ENCODE measurements around the gene AGO4.
"Not testable (repeated sequence)": the region's sequence is repeated elsewhere in the genome, so short reads cannot be mapped to it uniquely, and the experiment has no call there.

The AGO4 gene

DNA sequence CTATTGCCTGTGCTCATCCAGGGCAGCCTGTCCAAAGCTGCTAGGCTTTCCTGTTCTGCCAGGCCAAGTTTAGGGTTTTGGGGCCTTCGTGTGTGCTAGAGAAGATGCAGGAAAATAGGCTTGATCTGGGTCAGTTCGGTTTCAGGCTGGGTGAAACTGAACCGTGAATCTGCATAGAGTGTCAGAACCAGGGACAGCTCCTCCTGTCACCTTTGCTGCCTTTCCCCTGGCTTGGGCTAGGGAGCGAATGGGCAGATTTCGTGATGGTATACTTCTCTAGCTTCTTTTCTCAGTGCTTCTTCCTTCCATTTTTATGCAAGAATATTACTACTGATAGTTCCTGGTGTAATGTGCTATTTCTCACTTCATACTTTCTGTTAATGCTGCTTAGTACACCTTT, 69.2 kb downstream of the AGO4 start:
- Mint-ChIP-seq H3K9me3 (no peaks in the 10 kb centered on the region), H3K36me3 (ENCODE audit: insufficient read depth) (no peaks in the 10 kb centered on the region), H3K27ac (ENCODE audit: low read depth) (no peak overlapping the region), H3K4me1 (peaks cover 4% of the 10 kb centered on the region), H3K27me3 (no peaks in the 10 kb centered on the region), H3K4me3 (no peak overlapping the region)
- DNase-seq (ENCODE audit: low spot score in 2 of 2) (no peak), ATAC-seq (replicated peaks; ENCODE audit: extremely low read depth, poor library complexity, severe bottlenecking) (no peak)

DNA sequence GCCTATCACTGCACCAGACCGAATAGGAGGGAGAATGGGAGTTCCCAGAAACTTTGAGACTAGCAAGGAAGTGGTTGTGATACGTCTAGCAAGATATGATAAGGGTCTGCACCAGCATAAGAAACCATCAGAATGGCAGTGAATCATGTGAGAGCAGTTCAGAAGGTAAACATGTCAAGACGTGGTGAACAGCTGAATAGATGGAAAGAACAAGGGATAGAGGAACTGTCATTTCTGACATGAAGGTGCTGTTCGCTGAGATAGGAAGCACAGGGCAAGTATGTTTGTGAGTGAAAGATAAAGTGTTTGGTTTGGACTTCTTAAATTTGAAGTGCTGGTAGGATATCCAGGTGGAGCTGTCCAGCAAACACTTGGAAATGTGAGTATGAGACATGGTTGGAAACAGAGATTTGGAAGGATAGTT, 74.0 kb downstream of the AGO4 start:
- no peaks in the 10 kb centered on the region for H3K9me3 Mint-ChIP-seq
- H3K4me3 Mint-ChIP-seq = peak overlapping the region; percentile 96
- H3K27me3 Mint-ChIP-seq = no peaks in the 10 kb centered on the region
- H3K27ac Mint-ChIP-seq (ENCODE audit: low read depth) = peak overlapping the region; percentile 1
- DNase-seq (ENCODE audit: low spot score in 2 of 2) = no peak
- ATAC-seq (replicated peaks; ENCODE audit: extremely low read depth, poor library complexity, severe bottlenecking) = no peak
- H3K4me1 Mint-ChIP-seq = peaks cover 42% of the 10 kb centered on the region
- peaks cover 3% of the 10 kb centered on the region for H3K36me3 Mint-ChIP-seq (ENCODE audit: insufficient read depth)

DNA sequence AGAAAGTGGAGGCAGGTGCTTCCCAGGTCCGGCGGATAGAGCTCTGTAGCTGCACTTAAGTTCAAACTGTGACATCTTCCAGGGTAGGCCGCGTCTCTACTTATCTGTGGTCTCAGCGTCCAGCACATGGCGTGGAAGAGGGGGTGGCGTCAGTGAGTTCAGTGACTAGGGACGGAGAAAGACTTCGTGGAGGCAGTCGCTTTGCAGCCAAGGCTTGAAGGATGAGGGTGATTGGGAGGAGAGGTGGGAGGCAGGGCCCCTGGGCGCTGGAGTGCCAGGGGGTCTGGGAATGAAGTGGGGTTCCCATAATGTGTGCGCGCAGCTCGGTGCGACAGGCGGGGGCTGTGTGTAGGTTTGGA, 74.7 kb downstream of the AGO4 start:
- Mint-ChIP-seq H3K27me3 (no peaks in the 10 kb centered on the region), H3K4me3 (peak overlapping the region; percentile 96), H3K4me1 (peaks cover 49% of the 10 kb centered on the region), H3K36me3 (ENCODE audit: insufficient read depth) (peaks cover 3% of the 10 kb centered on the region), H3K27ac (ENCODE audit: low read depth) (peak overlapping the region; percentile 1), H3K9me3 (no peaks in the 10 kb centered on the region)
- peak in 1 of 2 donors; percentile 10 for DNase-seq (ENCODE audit: low spot score in 2 of 2)
- no peak for ATAC-seq (replicated peaks; ENCODE audit: extremely low read depth, poor library complexity, severe bottlenecking)

DNA sequence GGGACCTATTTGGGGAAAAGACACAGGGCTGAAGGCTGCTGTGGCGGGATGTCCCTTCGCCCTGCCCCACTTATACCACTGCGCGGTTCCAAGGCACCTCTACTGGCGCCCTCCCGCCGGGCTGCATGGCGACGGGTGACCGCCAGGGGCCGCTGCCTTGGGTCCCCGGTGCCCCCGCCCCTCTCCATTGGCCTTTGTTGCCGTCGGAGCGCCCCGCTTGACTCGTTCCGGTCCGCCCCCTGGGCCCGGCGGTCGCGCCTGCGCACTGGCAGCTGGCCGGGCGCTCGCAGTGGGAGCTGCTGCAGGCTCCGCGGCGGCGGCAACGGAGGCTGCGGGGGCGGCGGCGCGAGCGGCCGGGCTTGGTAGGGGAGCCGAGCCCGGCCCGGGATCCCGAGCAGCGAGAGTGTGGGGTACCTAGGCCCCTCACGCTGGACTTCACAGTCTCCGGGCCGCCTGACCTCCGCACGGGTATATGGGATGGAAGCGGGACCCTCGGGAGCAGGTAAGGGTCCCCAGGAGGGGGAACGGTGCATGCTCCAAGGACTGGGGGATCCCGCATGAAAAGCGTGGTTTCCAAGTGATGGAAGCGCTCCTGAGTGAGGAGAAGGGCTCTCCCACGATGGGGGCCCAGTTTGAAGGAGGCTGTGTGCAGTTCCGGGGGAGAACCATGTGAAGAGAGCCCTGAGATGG, 75.3 kb downstream of the AGO4 start, which contains the start of gene AGO1:
TSS of gene AGO1 (plus strand) at position 265 of the 690 bp plus-strand sequence. CDS start at position 478, 213 bp downstream.
- Mint-ChIP-seq H3K4me1 (peaks cover 53% of the 10 kb centered on the region), H3K27ac (ENCODE audit: low read depth) (peak within 1 kb of the TSS; percentile 86), H3K9me3 (no peaks in the 10 kb centered on the region), H3K4me3 (peak within 1 kb of the TSS; percentile 96), H3K27me3 (no peaks in the 10 kb centered on the region), H3K36me3 (ENCODE audit: insufficient read depth) (peaks cover 3% of the 10 kb centered on the region)
- ATAC-seq (replicated peaks; ENCODE audit: extremely low read depth, poor library complexity, severe bottlenecking) (peak; percentile 91), DNase-seq (ENCODE audit: low spot score in 2 of 2) (peak; percentile 94 to 96)

DNA sequence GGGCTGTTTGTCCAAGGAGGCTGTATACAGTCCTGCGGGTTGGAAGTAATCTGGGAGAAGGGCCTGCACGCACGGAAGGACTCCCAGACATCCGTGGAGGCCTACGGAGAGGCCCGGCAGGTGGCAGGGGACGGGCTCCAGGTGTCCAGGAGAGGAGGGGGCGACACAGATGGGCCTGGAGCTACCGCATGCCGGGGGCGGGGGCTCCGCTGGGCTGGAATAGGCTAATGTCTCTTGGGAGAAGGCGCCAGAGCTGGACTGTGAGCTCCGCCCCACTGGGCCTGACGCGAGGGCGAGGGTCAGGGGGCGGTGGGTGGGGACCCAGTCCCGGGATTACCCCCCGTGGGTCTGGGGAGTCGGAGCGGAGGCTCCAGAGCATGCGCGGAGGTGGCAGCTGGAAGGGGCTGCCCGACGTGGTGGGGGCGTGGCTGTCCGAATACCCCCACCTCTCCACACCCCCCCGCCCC, 75.9 kb downstream of the AGO4 start:
- peak overlapping the region; percentile 86 for H3K27ac Mint-ChIP-seq (ENCODE audit: low read depth)
- H3K9me3 Mint-ChIP-seq = no peaks in the 10 kb centered on the region
- peak overlapping the region; percentile 96 for H3K4me3 Mint-ChIP-seq
- no peaks in the 10 kb centered on the region for H3K27me3 Mint-ChIP-seq
- no peak for ATAC-seq (replicated peaks; ENCODE audit: extremely low read depth, poor library complexity, severe bottlenecking)
- peaks cover 6% of the 10 kb centered on the region for H3K36me3 Mint-ChIP-seq (ENCODE audit: insufficient read depth)
- DNase-seq (ENCODE audit: low spot score in 2 of 2) = no peak
- H3K4me1 Mint-ChIP-seq = peaks cover 53% of the 10 kb centered on the region

DNA sequence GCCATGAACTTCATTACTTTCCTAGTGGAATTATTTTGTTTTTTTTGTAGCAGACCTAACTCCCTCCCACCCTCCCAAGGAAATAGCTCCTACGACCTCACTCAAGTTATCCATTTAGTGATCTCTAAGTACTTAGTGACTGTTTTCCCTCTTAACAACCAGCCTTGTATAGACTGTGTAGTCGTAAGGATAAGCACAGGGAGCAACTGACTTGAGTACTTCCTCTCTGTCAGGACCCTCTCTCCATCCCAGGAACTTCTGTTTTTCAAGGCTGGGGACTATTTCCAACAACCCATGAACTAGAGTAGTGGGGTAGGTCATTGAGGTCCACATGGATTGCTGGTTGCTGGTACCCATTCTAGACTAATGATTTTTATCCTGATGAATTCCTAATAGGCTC, 77.1 kb downstream of the AGO4 start:
- ATAC-seq (replicated peaks; ENCODE audit: extremely low read depth, poor library complexity, severe bottlenecking) (no peak), DNase-seq (ENCODE audit: low spot score in 2 of 2) (no peak)
- H3K27ac Mint-ChIP-seq (ENCODE audit: low read depth) = no peak overlapping the region
- peak overlapping the region; percentile 96 for H3K4me3 Mint-ChIP-seq
- peaks cover 53% of the 10 kb centered on the region for H3K4me1 Mint-ChIP-seq
- no peaks in the 10 kb centered on the region for H3K27me3 Mint-ChIP-seq
- no peaks in the 10 kb centered on the region for H3K9me3 Mint-ChIP-seq
- peaks cover 16% of the 10 kb centered on the region for H3K36me3 Mint-ChIP-seq (ENCODE audit: insufficient read depth)

DNA sequence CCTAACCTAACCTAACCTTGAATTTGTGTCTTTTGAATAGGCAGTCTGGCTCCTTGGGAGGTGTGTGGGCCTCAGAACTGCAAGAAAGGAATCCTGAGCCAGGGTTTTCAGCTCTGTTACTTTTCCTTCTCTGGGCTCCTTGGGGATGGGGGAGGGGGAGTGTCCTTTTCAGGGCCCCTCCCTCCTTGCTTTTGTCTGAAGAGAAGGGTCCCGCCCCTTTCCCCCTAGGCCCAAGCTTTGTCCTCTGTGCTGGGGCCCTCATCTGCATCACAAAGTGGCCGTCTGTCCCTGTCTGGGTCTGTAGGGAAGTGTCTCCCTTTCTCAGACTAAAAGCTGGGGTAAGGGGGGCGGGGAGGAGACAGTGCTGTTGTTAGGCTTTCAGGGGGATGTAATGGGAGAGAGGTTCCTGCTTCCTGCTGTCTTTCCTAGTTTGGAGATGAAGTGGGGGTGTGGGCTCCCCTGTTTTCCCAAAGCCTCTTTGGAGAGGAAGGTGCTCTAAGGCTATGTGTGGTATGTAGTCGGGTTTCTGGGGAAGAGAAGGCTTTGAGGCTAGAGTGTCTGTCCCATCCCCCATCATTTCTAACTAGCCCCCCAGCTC, 78.2 kb downstream of the AGO4 start:
- H3K4me3 Mint-ChIP-seq = no peak overlapping the region
- peaks cover 53% of the 10 kb centered on the region for H3K4me1 Mint-ChIP-seq
- H3K27ac Mint-ChIP-seq (ENCODE audit: low read depth) = peak overlapping the region; percentile 14

DNA sequence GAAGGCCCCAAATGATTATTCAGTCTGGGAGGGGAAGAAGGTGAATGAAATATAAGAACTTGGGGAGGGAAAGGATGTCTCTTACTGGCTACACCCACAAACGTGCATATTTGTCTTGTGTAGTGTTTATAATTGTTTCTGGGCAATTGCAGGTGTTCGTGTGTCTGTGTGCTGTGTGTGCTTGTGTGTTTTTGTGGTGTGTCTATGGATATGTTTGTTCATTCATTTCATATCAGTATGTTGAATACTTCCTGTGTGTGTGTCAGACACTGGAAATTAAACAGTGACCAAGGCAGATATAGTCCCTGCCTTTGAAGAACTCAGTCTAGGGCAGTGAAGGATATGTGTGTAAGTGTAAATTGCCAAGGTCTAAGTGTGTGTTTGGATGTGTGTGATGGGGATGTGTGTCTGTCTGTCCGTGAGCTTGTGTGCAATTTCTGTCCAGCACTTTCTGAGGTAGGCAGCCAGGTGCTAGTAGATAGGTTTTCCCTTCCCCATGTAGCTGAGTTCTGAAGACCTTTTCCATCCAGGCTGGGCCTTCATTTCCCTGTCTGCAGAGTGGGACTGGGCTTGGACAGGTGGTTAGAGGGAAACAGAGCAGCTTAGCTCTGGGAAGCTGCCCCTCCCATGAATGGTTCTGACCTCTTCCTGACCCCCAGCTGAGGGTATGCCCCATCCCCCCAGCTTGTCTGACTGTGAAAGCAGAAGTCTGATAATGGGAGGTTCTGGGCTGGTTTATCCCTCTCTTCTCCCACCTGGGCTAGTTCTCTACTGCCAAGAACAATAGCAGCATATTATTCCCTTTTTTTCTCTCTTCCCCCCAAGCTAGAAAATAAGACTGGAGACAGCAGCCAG, 79.0 kb downstream of the AGO4 start:
- no peak for DNase-seq (ENCODE audit: low spot score in 2 of 2)
- ATAC-seq (replicated peaks; ENCODE audit: extremely low read depth, poor library complexity, severe bottlenecking) = no peak
- Mint-ChIP-seq H3K36me3 (ENCODE audit: insufficient read depth) (peaks cover 28% of the 10 kb centered on the region), H3K27me3 (no peaks in the 10 kb centered on the region), H3K4me3 (no peak overlapping the region), H3K4me1 (peaks cover 51% of the 10 kb centered on the region), H3K9me3 (no peaks in the 10 kb centered on the region), H3K27ac (ENCODE audit: low read depth) (peak overlapping the region; percentile 20)

More for the DNA sequence above, 78.2 kb downstream of the AGO4 start:
- ATAC-seq (replicated peaks; ENCODE audit: extremely low read depth, poor library complexity, severe bottlenecking) (no peak), DNase-seq (ENCODE audit: low spot score in 2 of 2) (no peak)
- Mint-ChIP-seq H3K9me3 (no peaks in the 10 kb centered on the region), H3K36me3 (ENCODE audit: insufficient read depth) (peaks cover 23% of the 10 kb centered on the region), H3K27me3 (no peaks in the 10 kb centered on the region)

DNA sequence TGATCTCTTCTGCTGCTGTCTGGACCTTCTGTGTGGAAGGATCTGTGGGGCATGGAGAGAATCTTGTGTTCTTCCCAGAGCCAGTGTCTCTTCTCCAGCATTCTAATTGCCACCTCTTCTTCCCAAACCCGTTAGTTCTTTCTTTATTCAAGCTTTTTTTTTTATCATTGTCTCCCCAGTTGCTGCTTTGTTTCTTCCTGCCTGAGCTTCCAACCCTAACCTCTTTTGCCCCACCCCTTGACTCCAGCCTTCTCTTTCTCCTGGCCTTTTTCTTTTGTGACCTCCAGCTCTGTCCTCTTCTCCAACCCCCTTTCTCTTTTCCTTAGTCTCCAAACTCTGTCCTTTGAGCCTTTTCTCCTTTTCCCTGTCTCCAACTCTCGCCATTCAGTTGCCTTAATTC, 79.7 kb downstream of the AGO4 start:
- Mint-ChIP-seq H3K9me3 (no peaks in the 10 kb centered on the region), H3K4me3 (no peak overlapping the region), H3K27me3 (no peaks in the 10 kb centered on the region), H3K36me3 (ENCODE audit: insufficient read depth) (peaks cover 28% of the 10 kb centered on the region), H3K27ac (ENCODE audit: low read depth) (peak overlapping the region; percentile 20), H3K4me1 (peaks cover 44% of the 10 kb centered on the region)
- ATAC-seq (replicated peaks; ENCODE audit: extremely low read depth, poor library complexity, severe bottlenecking) (no peak), DNase-seq (ENCODE audit: low spot score in 2 of 2) (no peak)

DNA sequence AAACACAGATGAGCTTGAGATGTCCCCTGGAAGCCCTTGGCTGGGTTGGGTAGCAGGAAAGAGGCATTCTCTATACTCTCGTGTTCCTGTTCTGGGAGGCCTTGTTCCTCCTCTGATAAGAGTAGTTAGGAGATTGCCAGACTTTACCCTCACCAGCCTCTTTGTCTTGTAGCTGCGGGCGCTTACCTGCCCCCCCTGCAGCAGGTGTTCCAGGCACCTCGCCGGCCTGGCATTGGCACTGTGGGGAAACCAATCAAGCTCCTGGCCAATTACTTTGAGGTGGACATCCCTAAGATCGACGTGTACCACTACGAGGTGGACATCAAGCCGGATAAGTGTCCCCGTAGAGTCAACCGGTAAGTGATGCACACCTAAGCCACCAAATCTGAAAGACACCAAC, 80.4 kb downstream of the AGO4 start:
- no peaks in the 10 kb centered on the region for H3K27me3 Mint-ChIP-seq
- no peaks in the 10 kb centered on the region for H3K9me3 Mint-ChIP-seq
- DNase-seq (ENCODE audit: low spot score in 2 of 2) = no peak
- H3K4me3 Mint-ChIP-seq = no peak overlapping the region
- H3K27ac Mint-ChIP-seq (ENCODE audit: low read depth) = no peak overlapping the region
- ATAC-seq (replicated peaks; ENCODE audit: extremely low read depth, poor library complexity, severe bottlenecking) = no peak
- H3K4me1 Mint-ChIP-seq = peaks cover 40% of the 10 kb centered on the region
- peaks cover 28% of the 10 kb centered on the region for H3K36me3 Mint-ChIP-seq (ENCODE audit: insufficient read depth)

DNA sequence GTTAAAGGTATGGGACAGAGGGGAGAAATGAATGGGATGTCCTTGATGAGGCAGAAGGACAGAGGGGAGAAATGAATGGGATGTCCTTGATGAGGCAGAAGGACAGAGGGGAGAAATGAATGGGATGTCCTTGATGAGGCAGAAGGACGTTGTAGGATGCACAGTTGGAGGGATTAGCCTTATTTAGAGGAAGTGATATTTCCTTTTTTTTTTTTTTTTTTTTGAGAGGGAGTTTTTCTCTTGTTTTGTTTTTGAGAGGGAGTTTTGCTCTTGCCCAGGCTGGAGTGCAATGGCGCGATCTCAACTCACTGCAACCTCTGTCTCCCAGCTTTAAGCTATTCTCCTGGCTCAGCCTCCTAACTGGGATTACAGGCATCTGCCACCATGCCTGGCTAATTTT, 81.2 kb downstream of the AGO4 start:
- H3K27me3 Mint-ChIP-seq; H3K4me3 Mint-ChIP-seq; H3K27ac Mint-ChIP-seq (ENCODE audit: low read depth); H3K9me3 Mint-ChIP-seq; ATAC-seq (replicated peaks; ENCODE audit: extremely low read depth, poor library complexity, severe bottlenecking); DNase-seq (ENCODE audit: low spot score in 2 of 2): not testable (repeated sequence)
- Mint-ChIP-seq H3K4me1 (peaks cover 35% of the 10 kb centered on the region), H3K36me3 (ENCODE audit: insufficient read depth) (peaks cover 28% of the 10 kb centered on the region)

DNA sequence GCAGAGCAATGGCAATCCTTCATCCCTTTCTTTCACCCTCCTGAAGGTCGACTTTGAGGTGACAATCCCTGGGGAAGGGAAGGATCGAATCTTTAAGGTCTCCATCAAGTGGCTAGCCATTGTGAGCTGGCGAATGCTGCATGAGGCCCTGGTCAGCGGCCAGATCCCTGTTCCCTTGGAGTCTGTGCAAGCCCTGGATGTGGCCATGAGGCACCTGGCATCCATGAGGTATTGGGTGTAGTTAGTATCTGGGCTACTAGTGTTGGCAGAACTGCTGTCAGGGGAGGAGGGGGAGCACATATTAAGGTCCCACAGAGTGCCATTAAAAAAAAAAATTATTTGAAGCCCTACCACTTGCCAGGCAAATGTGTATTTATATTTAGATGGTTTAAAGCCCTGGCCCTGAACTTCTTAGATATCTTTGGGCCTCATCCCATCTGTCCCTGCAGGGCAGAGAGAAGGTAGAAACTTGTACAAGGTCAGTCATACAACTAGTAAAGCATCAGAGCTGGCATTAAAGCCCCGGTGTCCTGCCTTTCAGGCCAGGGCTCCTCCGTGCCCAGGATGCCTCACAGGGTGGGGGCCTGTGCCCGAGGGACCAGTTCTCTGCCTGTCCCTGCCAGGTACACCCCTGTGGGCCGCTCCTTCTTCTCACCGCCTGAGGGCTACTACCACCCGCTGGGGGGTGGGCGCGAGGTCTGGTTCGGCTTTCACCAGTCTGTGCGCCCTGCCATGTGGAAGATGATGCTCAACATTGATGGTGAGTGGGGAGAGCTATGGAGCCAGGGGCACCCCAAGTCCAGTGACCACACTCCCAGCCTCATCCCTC, 85.4 kb downstream of the AGO4 start:
- Mint-ChIP-seq H3K36me3 (ENCODE audit: insufficient read depth) (peaks cover 37% of the 10 kb centered on the region), H3K9me3 (no peaks in the 10 kb centered on the region), H3K4me1 (no peaks in the 10 kb centered on the region), H3K27ac (ENCODE audit: low read depth) (no peak overlapping the region), H3K4me3 (no peak overlapping the region), H3K27me3 (no peaks in the 10 kb centered on the region)
- no peak for DNase-seq (ENCODE audit: low spot score in 2 of 2)
- no peak for ATAC-seq (replicated peaks; ENCODE audit: extremely low read depth, poor library complexity, severe bottlenecking)

All from central memory CD8-positive, alpha-beta T cell (primary cell).